T-helper 9 cell (primary cell): ENCODE results near the gene MICAL3.
"Not testable (repeated sequence)": the region's sequence is repeated elsewhere in the genome, so short reads cannot be mapped to it uniquely, and the experiment has no call there.

ENCODE experiments used
- DNase-seq: peaks from one replicate; pipeline ENCODE4 v3.0.0-alpha.2; 2020

Gene MICAL3

DNA sequence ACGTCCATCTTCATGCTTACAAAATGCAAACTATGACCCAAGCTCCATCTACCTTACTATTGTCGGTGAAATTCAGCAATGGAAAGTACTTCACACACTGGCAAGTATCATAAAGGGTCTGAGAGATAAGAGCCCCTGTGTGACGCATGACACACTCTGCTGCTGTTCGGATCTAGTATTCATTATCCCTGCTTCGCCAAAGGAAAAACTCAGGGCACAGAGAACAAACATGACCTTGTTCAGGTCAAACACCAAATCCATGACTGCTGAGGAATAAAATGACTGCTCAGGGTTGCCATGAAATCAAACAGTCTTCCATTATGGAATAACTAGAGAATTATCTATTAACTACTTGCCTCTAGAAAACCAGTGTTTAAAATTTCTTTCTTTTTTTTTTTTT is 73.0 kb downstream of the MICAL3 start:
- no peak for DNase-seq

- DNase-seq, result no peak
Observed at GRCh38 chr22:17950651-17951214, 73.6 kb downstream of the MICAL3 start.

GRCh38 chr22:17949642-17950473 is 74.5 kb downstream of the MICAL3 start:
- no peak for DNase-seq

DNA sequence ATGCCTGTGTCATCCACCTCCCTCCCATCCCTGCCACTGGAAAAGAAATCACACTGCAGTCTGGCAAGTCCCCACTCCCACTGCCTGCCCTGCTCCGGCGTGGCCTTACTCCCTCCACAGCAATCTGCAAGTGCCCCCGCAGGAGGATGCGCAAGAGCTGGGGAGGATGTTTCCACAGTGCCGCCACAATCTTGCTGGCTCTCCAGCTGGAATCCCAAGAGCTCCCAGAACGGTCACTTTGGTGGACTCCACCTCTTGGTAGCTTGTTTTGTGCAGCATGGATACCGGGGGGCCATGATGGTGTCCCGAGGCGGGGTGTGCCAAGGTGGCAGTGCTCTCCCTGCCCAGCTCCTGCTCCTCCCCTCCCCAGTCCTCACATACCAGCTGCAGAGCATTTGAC is 76.3 kb downstream of the MICAL3 start:
- DNase-seq, result no peak

- no peak for DNase-seq
Observed at GRCh38 chr22:17946662-17947367, 77.5 kb downstream of the MICAL3 start.

- DNase-seq, result no peak
Observed at GRCh38 chr22:17945888-17946648, 78.3 kb downstream of the MICAL3 start.

- DNase-seq, result no peak
Observed at GRCh38 chr22:17945156-17945887, 79.0 kb downstream of the MICAL3 start.

DNA sequence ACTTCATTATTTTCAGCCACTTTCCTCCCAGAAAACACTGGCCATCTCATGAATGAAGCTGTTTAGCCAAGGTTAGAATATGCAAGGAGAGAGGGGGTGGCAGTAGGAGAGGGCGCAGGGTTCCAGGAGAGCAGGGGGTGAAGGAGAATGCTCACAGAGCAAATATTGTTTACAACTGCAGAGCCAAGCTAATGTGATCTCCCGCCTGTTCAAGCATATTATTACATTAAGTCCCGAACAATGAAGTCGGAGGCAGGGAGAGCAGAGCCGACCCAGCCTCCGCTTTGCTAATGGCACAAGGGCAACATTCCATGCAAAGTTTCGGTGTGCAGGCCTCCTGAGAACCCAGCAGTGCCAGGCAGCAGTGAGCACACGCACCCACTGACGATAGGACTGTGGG is 80.1 kb downstream of the MICAL3 start:
- no peak for DNase-seq

- DNase-seq, result no peak
Observed at GRCh38 chr22:17943533-17944249, 80.7 kb downstream of the MICAL3 start.

GRCh38 chr22:17942721-17943120 is 81.6 kb downstream of the MICAL3 start:
- no peak for DNase-seq

GRCh38 chr22:17941471-17942406 is 82.6 kb downstream of the MICAL3 start:
- DNase-seq, result no peak

DNA sequence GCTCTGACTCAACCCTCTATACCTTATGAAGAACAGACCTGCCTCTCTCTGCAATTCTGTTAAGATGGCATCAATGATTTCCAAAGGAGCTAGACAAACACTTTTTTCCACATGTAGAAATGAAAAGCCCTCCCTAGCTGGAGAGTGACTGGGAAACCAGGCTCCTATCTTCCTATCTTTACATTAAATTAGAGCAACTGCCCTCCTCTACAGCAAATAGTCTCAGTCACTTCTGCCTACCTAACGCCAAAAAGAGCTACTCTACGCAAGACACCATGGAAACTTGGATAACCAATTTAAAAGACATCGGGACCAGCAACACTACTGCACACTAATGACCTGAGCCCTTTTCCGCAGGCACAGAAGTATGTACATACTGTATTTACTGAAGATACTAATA is 84.8 kb downstream of the MICAL3 start:
- no peak for DNase-seq

- DNase-seq, result no peak
Observed at GRCh38 chr22:17939011-17939410, 85.3 kb downstream of the MICAL3 start.

DNA sequence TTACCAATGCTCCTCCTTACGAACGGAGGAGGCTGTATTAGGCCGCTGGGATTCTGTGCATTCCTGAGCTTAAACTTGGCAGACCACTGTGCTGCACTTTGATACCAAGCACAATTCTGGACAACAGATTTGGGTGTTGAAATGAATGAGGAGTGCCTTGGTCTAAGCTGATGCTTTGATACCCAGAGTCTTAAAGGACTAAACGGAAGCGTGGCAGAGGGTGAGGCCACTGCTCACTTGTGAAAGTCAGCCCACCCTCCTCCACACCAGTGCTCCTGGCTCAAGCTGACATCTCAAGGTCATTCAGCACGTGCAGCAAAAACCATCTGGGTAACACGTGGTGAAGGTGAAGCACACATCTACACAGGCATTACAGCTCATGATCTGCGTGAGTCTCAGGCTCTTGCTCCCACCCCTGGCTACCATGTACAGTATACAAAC is 85.9 kb downstream of the MICAL3 start:
- no peak for DNase-seq

GRCh38 chr22:17932457-17932856 is 91.9 kb downstream of the MICAL3 start:
- not testable (repeated sequence) for DNase-seq

GRCh38 chr22:17931400-17931825 is 92.9 kb downstream of the MICAL3 start:
- DNase-seq, result no peak

- no peak for DNase-seq
Observed at GRCh38 chr22:17930455-17931313, 93.7 kb downstream of the MICAL3 start.

DNA sequence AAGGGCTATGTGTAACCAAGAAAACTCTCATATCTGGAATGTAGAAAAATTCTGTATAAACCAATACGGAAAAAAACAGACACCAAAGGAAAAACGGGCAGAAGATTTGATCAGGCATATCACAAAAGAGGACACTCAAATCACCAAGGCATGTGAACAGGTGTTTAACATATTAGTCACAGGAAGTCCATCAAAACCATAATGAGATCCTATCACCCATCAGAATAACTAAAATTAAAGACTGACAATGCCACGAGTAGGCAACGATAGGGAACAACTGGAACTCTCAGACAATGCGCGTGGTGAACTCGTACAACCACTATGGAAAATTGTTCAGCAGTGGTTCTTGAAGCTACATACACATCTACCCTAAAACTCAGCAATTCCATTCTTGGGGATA is 94.5 kb downstream of the MICAL3 start:
- no peak for DNase-seq

- no peak for DNase-seq
Observed at GRCh38 chr22:17928391-17928790, 96.0 kb downstream of the MICAL3 start.
